GM12891 (cell line): ENCODE measurements around the gene ELOF1.

ENCODE experiments used
- POLR2A ChIP-seq: IDR thresholded peaks from 2 replicates; pipeline ENCODE4 v1.6.1; 2011; ENCODE audit warnings: low read depth, low read length, control low read depth
- POU2F2 ChIP-seq: IDR thresholded peaks from 2 replicates; pipeline ENCODE4 v1.6.1; 2011; ENCODE audit warnings: low read depth, mild to moderate bottlenecking, control low read depth, low read length, moderate library complexity
- TAF1 ChIP-seq: IDR thresholded peaks from 2 replicates; pipeline ENCODE4 v1.6.1; 2011; ENCODE audit warnings: low read depth, low read length, control low read depth

DNA sequence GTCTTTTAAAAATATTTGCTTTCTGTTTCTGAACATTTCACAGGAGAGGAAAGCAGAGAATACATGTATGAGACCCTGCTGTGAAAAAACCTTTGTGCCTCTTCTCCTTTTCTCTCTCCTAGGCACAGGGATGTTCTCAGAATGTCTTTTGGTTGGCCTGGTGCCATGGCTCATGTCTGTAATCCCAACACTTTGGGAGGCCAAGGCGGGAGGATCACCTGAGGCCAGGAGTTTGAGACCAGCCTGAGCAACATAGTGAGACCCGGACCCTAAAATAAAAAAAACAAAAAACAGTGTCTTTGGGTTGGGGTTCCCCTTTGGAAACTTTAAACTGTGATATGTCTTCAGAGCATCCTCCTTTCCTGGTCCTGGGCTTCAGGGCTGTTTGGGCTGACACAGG is 39.7 kb upstream of the ELOF1 start:
- TF ChIP-seq POU2F2, result no peak
- TF ChIP-seq POLR2A, result no peak
- TF ChIP-seq TAF1, result no peak
